WI38 (cell line): ENCODE measurements around the gene PLCB2.

Experiments used
- H3K4me3 ChIP-seq: 2 replicates; pipeline ENCODE4 v1.5.1; 2011; ENCODE audit warnings: low read depth, mild to moderate bottlenecking, control low read depth, low read length
- TF ChIP-seq, protein P1 (sequence below): IDR thresholded peaks from 2 replicates; pipeline ENCODE4 v1.5.1; 2012; ENCODE audit warnings: low read depth, mild to moderate bottlenecking, control low read depth, low read length

PLCB2 gene

DNA sequence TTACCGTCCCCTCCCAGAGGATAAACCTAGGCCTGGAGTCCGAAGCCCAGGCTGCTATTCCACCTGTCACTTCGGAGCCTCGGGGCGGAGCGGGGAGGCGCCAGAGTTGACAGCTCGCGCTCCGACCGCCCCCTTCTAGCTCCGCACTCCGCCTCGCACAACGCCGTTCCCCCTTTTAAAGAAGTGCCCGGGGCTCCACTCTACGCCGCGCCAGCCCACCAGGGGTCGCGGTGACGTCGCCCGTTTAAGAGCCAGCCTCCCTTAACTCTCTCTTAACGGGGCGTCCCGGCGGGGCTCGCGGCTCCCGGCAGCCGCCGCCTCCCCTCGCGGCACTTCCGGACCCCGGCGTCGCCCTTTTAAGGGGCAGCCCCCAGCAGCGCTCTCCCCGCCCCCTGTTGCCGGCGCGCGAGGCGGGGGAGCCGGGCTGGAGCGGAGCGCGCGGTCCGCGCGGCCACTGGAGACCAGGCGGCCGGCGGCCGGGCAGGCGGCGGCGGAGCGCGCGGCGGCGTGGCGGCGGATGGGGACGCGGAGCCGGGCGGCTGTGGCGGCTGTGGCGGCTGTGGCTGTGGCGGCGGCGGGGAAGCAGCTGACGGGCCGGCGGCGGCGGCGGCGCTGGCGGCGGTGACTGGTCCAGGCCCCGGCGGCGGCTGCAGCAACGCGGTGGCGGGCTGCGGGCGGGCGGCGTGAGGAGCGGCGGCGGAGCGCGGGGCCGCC, 15.7 kb upstream of the PLCB2 start, which contains the start of gene INAFM2:
Gene INAFM2, plus strand, starts transcription at position 454 of the 714 bp plus-strand sequence. CDS start 364 bp downstream, outside the sequence.
- H3K4me3 ChIP-seq = peak within 1 kb of the TSS; percentile 69
- TF ChIP-seq, protein P1, sequence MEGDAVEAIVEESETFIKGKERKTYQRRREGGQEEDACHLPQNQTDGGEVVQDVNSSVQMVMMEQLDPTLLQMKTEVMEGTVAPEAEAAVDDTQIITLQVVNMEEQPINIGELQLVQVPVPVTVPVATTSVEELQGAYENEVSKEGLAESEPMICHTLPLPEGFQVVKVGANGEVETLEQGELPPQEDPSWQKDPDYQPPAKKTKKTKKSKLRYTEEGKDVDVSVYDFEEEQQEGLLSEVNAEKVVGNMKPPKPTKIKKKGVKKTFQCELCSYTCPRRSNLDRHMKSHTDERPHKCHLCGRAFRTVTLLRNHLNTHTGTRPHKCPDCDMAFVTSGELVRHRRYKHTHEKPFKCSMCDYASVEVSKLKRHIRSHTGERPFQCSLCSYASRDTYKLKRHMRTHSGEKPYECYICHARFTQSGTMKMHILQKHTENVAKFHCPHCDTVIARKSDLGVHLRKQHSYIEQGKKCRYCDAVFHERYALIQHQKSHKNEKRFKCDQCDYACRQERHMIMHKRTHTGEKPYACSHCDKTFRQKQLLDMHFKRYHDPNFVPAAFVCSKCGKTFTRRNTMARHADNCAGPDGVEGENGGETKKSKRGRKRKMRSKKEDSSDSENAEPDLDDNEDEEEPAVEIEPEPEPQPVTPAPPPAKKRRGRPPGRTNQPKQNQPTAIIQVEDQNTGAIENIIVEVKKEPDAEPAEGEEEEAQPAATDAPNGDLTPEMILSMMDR = peak; percentile 51

- peak overlapping the region; percentile 37 for H3K4me3 ChIP-seq
- TF ChIP-seq, protein P1 = no peak
These were observed 14.9 kb upstream of the PLCB2 start for GRCh38 chr15:40322531-40323238.

DNA sequence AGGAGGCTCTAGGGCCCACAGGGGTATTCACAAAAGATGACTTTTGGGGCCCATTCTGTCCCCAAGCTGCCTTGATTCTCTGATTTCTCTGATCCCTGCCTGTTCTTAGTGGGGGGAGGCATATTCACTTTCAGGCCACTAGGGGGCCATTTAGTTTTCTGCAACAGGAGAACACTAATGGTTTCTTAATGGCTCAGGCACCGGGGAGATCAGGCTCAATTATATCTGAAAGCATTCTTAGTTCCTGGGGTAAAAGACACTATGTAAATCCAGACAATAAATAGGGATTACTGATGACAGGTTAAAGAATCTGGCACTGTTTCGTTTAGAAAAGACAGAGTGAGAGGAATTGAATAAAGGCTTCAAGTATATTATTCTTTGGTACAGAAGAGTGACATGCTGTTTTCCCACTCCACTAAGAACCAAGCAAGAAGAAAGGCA, 13.2 kb upstream of the PLCB2 start:
- no peak overlapping the region for H3K4me3 ChIP-seq
- TF ChIP-seq, protein P1 = peak; percentile 87

GRCh38 chr15:40320409-40320808, 12.7 kb upstream of the PLCB2 start:
- no peak overlapping the region for H3K4me3 ChIP-seq
- TF ChIP-seq, protein P1 = no peak

DNA sequence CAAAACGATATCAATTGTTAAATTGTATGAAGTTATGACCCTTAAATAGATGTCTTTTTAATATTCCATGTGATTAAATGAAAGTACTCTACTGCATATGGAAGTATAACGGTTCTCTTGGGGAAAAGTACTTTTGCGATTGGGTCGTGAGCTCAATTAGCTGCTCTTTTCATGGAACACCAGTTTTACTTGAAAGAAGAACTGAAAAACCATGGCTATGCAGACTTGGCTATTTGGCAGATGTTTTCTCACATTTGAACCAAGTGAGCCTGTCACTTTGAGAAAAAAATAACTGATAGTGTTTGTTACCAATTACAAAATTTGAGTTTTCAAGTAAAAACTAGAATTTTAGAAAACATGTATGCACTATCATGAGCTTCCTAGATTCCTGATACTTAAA, 9.8 kb upstream of the PLCB2 start:
- TF ChIP-seq, protein P1 = no peak
- no peak overlapping the region for H3K4me3 ChIP-seq

GRCh38 chr15:40316931-40317330, 9.2 kb upstream of the PLCB2 start:
- H3K4me3 ChIP-seq = no peak overlapping the region
- TF ChIP-seq, protein P1 = no peak

DNA sequence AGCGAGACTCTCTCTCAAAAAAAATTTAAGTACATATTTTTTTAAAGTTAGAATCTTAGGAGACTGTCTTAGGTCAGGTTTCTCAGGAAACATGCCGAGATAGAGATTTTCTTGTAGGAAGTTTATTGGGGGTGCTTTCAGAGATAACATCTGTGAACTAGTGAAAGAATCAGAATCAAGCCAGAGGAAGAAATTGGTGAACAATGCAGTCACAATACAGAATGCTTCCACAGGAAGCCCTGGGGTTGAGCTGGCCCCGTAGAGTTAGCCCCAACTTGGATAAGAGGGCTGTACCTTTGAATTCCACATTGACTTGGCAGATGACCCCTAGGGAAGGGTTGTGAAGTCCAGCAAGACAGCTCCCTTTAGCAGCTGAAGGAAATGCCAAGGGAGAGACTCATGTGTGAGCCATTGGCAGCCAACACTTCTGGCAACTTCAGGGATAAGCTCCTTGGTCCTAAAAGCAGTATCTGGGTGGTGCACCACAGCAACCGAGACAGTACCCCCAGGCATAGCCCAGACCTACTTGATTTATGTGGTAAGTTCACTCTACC, 7.1 kb upstream of the PLCB2 start:
- TF ChIP-seq, protein P1 = no peak
- no peak overlapping the region for H3K4me3 ChIP-seq
